Stimulated activated naive CD4-positive, alpha-beta T cell (primary cell): ENCODE data around the gene CACYBP.
"Not testable (repeated sequence)": the region's sequence is repeated elsewhere in the genome, so short reads cannot be mapped to it uniquely, and the experiment has no call there.

ENCODE experiments used
- DNase-seq, 6 experiments: peaks; one replicate each; lab custom pipeline; 2025; lab: John Stamatoyannopoulos, UW

Gene CACYBP

GRCh38 chr1:175009532-175009931, 9.8 kb downstream of the CACYBP start:
- no peak for DNase-seq

- DNase-seq = no peak
Measured at GRCh38 chr1:175013445-175013844, 13.7 kb downstream of the CACYBP start.

GRCh38 chr1:175015243-175015642, 15.5 kb downstream of the CACYBP start:
- no peak for DNase-seq

GRCh38 chr1:175019524-175019923, 19.8 kb downstream of the CACYBP start:
- DNase-seq = no peak

GRCh38 chr1:175023043-175023921, 23.5 kb downstream of the CACYBP start, which contains the start of gene MRPS14:
TSS of gene MRPS14 (minus strand) at chr1:175023425. CDS start at chr1:175023408, 17 bp downstream.
- peak; percentile 95 to 98 (median 97) for DNase-seq

- not testable (repeated sequence) for DNase-seq
Measured at GRCh38 chr1:175023922-175024242, 24.1 kb downstream of the CACYBP start.

- DNase-seq = no peak
Measured at GRCh38 chr1:175024773-175025172, 25.0 kb downstream of the CACYBP start.

GRCh38 chr1:175033953-175034352, 34.2 kb downstream of the CACYBP start:
- no peak for DNase-seq

GRCh38 chr1:175034775-175035174, 35.0 kb downstream of the CACYBP start:
- no peak for DNase-seq

- DNase-seq = no peak
Measured at GRCh38 chr1:175035865-175036264, 36.1 kb downstream of the CACYBP start.

GRCh38 chr1:175036476-175036875, 36.7 kb downstream of the CACYBP start:
- DNase-seq = no peak

- no peak for DNase-seq
Measured at GRCh38 chr1:175037416-175037815, 37.7 kb downstream of the CACYBP start.

- no peak for DNase-seq
Measured at GRCh38 chr1:175040324-175040879, 40.7 kb downstream of the CACYBP start.

GRCh38 chr1:175042650-175043049, 42.9 kb downstream of the CACYBP start:
- DNase-seq = no peak

- DNase-seq = no peak
Measured at GRCh38 chr1:175043824-175044223, 44.1 kb downstream of the CACYBP start.

- not testable (repeated sequence) for DNase-seq
Measured at GRCh38 chr1:175044591-175044990, 44.8 kb downstream of the CACYBP start.

- no peak for DNase-seq
Measured at GRCh38 chr1:175045097-175045496, 45.4 kb downstream of the CACYBP start.

- DNase-seq = no peak
Measured at GRCh38 chr1:175045519-175045918, 45.8 kb downstream of the CACYBP start.

GRCh38 chr1:175050992-175051391, 51.2 kb downstream of the CACYBP start:
- no peak for DNase-seq

GRCh38 chr1:175054736-175055135, 55.0 kb downstream of the CACYBP start:
- DNase-seq = no peak
